Measurements from ENCODE around the gene ATP9B.
"Not testable (repeated sequence)": the region's sequence is repeated elsewhere in the genome, so short reads cannot be mapped to it uniquely, and the experiment has no call there.

ATP9B gene

GRCh38 chr18:79071503-79072210 is 2.5 kb downstream of the ATP9B start:
- DNase-seq (ENCODE audit: low read depth) = peak; percentile 3

DNA sequence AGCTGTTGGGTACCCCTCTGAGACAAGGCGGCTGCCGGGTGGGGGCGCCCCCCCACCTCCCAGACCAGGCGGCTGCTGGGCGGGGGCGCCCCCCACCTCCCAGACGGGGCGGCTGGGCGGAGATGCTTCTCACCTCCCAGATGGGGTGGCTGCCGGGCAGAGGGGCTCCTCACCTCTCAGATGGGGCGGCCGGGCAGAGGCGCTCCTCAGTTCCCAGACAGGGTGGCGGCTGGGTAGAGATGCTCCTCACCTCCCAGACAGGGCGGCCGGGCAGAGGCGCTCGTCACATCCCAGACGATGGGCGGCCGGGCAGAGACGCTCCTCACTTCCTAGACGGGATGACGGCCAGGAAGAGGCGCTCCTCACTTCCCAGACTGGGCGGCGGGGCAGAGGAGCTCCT is 3.5 kb downstream of the ATP9B start:
- not testable (repeated sequence) for DNase-seq (ENCODE audit: low read depth)

GRCh38 chr18:79077181-79077580 is 8.0 kb downstream of the ATP9B start:
- DNase-seq (ENCODE audit: low read depth) = no peak

- not testable (repeated sequence) for DNase-seq (ENCODE audit: low read depth)
Observed at GRCh38 chr18:79078791-79079190, 9.6 kb downstream of the ATP9B start.

- DNase-seq (ENCODE audit: low read depth) = no peak
Observed at GRCh38 chr18:79092874-79093273, 23.7 kb downstream of the ATP9B start.

- DNase-seq (ENCODE audit: low read depth) = no peak
Observed at GRCh38 chr18:79093986-79094385, 24.8 kb downstream of the ATP9B start.

GRCh38 chr18:79095216-79095615 is 26.0 kb downstream of the ATP9B start:
- DNase-seq (ENCODE audit: low read depth) = no peak

GRCh38 chr18:79100944-79101343 is 31.8 kb downstream of the ATP9B start:
- DNase-seq (ENCODE audit: low read depth) = no peak

DNA sequence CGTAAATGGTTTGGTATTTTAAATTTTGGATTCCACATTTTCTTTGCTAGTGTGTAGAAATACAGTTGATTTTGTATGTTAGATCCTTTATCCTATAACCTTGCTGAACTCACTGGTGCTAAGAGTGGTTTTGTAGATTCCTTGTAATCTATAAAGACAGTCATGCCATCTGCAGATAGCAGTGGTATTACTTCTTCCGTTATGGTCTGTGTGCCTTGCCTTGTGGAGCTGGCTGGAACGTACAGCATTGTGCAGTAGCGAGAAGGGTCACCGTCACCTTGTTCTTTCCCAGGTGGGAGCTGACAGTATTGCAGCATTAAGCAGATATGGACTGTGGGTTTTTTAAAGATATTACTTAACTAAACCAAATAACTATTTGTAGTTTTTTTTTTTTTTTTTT is 33.7 kb downstream of the ATP9B start:
- no peak for DNase-seq (ENCODE audit: low read depth)

DNA sequence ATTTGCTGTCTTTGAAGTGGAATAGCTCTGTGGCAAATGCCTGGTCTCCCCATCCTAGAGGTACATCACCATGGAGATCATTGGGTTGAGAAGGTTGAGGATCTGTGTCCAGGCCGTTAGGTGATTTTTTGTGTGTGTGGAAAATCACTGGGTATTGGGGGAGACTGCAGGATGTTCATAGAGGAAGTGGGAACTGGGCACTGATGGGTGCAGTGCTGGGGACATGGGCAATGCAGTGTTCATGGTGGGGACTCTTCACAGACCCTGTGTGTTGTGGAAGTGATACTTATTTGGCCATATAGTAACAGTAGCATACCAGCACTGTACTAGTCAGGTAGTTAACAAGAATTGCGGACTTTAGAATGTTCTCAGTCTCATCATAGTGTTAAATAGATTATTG is 34.9 kb downstream of the ATP9B start:
- DNase-seq (ENCODE audit: low read depth) = no peak

GRCh38 chr18:79105455-79105854 is 36.3 kb downstream of the ATP9B start:
- no peak for DNase-seq (ENCODE audit: low read depth)

- no peak for DNase-seq (ENCODE audit: low read depth)
Observed at GRCh38 chr18:79106084-79106483, 36.9 kb downstream of the ATP9B start.

DNA sequence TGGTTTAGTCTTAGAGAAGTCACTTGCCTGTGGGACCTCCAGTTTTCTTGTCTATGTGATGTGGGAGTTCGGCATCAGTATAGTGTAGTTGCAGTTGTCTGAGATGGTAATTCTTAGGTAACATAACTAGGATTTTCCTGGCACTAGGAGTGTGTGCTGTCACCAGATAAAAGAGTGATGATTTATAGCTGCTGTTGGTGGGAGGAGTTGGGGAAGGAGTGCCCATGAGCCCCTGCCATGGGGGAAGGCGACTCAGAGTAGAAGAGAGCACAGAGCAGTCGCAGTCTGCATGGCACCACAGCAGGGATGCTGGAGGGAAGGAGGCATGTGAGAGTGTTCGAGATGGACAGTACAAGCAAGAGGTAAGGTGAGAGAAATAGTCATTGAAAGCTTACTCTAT is 38.7 kb downstream of the ATP9B start:
- no peak for DNase-seq (ENCODE audit: low read depth)

- DNase-seq (ENCODE audit: low read depth) = no peak
Observed at GRCh38 chr18:79108549-79109215, 39.5 kb downstream of the ATP9B start.

- no peak for DNase-seq (ENCODE audit: low read depth)
Observed at GRCh38 chr18:79111483-79111882, 42.3 kb downstream of the ATP9B start.

- no peak for DNase-seq (ENCODE audit: low read depth)
Observed at GRCh38 chr18:79117385-79117784, 48.2 kb downstream of the ATP9B start.

DNA sequence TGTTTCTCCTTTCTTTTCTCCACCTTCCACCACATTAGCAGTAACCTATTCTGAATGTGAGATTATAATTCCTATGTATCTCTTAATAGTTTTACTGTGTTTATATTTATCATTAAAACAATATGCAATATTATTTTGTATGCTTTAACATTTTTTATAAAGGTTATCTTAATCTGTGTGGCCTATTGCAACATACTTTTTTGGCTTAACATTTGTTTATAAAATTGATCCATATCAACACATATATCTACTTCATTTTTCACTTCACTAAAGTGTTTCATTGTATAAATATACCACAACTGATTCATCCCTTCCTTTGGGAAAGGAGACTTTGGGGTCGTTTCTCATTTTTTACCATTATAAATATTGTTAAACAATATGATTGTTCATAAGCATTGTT is 48.6 kb downstream of the ATP9B start:
- no peak for DNase-seq (ENCODE audit: low read depth)

- DNase-seq (ENCODE audit: low read depth) = no peak
Observed at GRCh38 chr18:79118797-79119196, 49.6 kb downstream of the ATP9B start.

DNA sequence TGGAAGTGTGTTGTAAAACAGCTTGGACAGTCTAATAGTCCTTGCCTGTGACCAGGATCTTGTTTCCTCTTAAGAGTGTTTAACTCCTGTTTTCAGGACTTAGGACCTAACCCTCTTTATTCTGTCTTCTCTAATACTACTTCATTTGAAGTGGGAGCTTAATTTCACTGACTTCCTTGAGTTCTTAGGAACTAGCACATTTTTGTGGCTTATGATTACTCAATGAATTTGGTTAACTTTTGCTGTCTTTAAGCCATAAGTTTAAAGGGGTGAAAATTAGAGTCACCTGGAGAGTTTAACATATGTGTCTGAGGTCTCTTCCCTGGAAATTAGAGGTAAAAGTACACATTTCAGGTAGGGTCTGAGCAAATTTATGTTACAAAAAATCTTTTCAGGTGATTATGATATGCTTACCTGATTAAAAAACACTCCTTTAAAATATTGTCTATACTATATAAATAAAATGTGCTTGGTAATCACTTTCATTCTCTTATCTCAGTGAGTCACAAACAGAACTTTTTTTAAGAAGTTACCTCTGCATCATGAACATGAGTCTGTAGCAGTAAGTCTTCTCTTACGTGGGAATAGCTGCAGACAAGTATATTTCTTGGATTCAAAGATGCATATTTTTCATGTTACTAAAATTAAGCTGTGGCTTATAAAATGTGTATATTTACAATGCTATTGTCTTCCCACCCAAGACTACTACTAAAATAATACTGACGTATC is 52.7 kb downstream of the ATP9B start:
- DNase-seq (ENCODE audit: low read depth) = peak; percentile 17

GRCh38 chr18:79123948-79124347 is 54.8 kb downstream of the ATP9B start:
- peak; percentile 64 for DNase-seq (ENCODE audit: low read depth)

DNA sequence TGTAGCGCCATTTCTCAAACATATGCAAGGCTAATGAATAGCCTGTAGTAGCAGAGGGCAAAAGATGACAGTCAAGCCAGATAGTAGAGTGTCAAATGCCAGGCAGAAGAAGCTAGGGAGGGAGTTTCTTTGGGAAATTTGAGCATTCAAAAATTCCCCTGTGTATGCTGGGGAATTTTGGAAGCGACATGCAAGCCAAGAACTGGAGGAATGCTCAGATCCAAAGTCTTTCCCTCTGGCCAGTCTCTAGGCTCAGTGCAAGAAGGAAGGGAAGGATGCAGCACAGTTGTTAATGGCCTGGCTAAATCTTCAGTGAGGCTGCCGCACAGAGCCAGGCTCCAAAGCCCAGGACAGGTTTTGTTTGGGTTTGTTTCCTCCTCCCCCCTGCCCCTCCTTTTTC is 59.9 kb downstream of the ATP9B start:
- no peak for DNase-seq (ENCODE audit: low read depth)

DNA sequence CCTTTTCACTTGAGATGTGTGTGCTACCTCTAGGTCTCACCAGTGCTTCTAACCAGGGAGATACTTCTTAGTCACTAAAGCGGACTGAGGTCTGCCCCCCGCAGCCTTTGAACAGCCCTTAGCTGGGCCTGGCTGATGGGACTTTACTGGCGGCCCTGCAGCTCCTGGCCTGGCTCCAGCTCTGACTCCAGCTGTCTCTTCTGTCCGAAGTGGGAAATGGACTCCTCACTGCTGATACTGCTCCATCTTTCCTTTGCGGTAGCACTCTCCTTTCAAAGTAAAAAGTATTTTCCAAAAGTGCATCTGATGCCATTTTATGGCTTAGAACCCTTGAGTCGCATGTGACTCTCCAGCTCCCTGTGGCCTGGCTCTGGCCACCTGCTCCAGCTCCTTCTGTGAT is 64.5 kb downstream of the ATP9B start:
- DNase-seq (ENCODE audit: low read depth) = no peak

- DNase-seq (ENCODE audit: low read depth) = no peak
Observed at GRCh38 chr18:79135924-79136323, 66.7 kb downstream of the ATP9B start.
